ENCODE results near the gene C19orf81. TPM values are rescaled to one million over a fixed set of nuclear protein-coding genes. Genes with fewer than 3 reads are reported as not detected.
A peak's percentile ranks its signal among the peaks of the same experiment; 100 is the strongest.

Gene C19orf81
- total and polyA plus RNA-seq, 2 experiments from 2014 or later = 1.6 TPM; not detected in 1

DNA sequence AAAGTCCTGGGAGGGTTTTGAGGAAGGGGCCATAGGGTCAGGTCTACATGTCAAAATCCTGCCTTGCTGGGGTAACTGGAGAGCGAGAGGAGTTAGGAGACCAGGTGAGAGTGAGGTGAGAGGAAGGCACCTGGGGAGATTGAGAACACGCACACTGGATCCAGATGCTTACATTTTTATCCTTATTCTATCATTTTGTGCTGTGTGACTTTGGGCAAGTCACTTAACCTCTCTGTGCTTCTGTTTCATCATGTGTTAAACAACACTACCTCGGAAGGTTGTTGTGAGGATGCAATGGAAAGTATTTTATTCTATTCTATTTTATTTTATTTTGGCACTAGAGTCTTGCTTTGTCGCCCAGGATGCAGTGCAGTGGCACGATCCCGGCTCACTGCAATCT is 3.5 kb downstream of the C19orf81 start:
- Histone ChIP-seq H3F3A (ENCODE audit: insufficient read depth) (peaks cover 6% of the 10 kb centered on the region; the same call in 1 of the 2 replicates), H3K27ac (no peak overlapping the region), H3K27me3 (replicated peaks; ENCODE audit: insufficient read depth) (peaks cover 11% of the 10 kb centered on the region), H3K9ac (no peak overlapping the region), H3K36me3 (ENCODE audit: low read depth) (no peaks in the 10 kb centered on the region), H2AFZ (no peak overlapping the region), H3K4me3 (no peak overlapping the region), H3K9me2 (ENCODE audit: insufficient read depth) (no peaks in the 10 kb centered on the region), H3K79me2 (ENCODE audit: insufficient read depth) (no peaks in the 10 kb centered on the region), H3K4me1 (ENCODE audit: insufficient read depth) (no peaks in the 10 kb centered on the region), H3K9me3 (ENCODE audit: low read depth) (no peaks in the 10 kb centered on the region), H3K4me2 (ENCODE audit: unreplicated experiment) (no peak overlapping the region), H4K20me1 (ENCODE audit: insufficient read depth) (no peaks in the 10 kb centered on the region)
- in situ Hi-C loops (cut with MboI) = no loop called here
- WGBS, 2 experiments (ENCODE audit: low coverage in 1 of 2, low lambda C conversion rate in 2 of 2, missing lambda C conversion rate in 2 of 2) = 36 to 44% methylated on average over 6 of the region's 6 CpGs
- no peak for DNase-seq
- TF ChIP-seq EZH2 (IDR thresholded peaks at IDR 0.05; ENCODE audit: insufficient read depth, poor library complexity, severe bottlenecking) = no peak
- no peak for TF ChIP-seq EZH2phosphoT487 (IDR thresholded peaks at IDR 0.05; ENCODE audit: insufficient read depth, low read depth)

DNA sequence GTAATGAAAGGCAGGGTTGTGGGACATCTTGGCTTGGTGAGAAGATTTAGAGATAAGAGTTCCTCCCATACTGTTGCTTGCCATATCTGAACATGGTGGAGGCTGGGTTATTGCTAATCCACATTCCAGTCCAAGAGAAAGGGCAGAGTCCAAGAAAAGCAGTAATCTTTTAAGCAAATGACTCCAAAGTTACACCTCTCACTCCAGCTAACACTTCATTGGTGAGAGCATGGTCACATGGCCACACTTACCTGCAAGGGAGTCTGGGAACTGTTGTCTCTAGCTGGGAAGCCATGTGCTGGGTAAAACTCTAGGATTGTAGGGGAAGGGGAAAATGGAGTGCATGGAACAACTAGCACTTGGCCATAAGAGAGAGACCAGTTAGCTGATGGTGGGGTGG is 5.6 kb downstream of the C19orf81 start:
- no peaks in the 10 kb centered on the region for H3K79me2 ChIP-seq (ENCODE audit: insufficient read depth)
- H4K20me1 ChIP-seq (ENCODE audit: insufficient read depth) = no peaks in the 10 kb centered on the region
- DNase-seq = no peak
- no peaks in the 10 kb centered on the region for H3K36me3 ChIP-seq (ENCODE audit: low read depth)
- no peak overlapping the region for H3K4me3 ChIP-seq
- no peaks in the 10 kb centered on the region for H3K4me1 ChIP-seq (ENCODE audit: insufficient read depth)
- H3F3A ChIP-seq (ENCODE audit: insufficient read depth) = peaks cover 7% of the 10 kb centered on the region; the same call in 1 of the 2 replicates
- H3K9ac ChIP-seq = no peak overlapping the region
- H3K9me3 ChIP-seq (ENCODE audit: low read depth) = no peaks in the 10 kb centered on the region
- in situ Hi-C loops (cut with MboI) = no loop called here
- H3K4me2 ChIP-seq (ENCODE audit: unreplicated experiment) = no peak overlapping the region
- no peak overlapping the region for H3K27ac ChIP-seq
- no peaks in the 10 kb centered on the region for H3K9me2 ChIP-seq (ENCODE audit: insufficient read depth)
- H3K27me3 ChIP-seq (replicated peaks; ENCODE audit: insufficient read depth) = peaks cover 11% of the 10 kb centered on the region
- TF ChIP-seq EZH2phosphoT487 (IDR thresholded peaks at IDR 0.05; ENCODE audit: insufficient read depth, low read depth) = no peak
- TF ChIP-seq EZH2 (IDR thresholded peaks at IDR 0.05; ENCODE audit: insufficient read depth, poor library complexity, severe bottlenecking) = no peak
- H2AFZ ChIP-seq = no peak overlapping the region

DNA sequence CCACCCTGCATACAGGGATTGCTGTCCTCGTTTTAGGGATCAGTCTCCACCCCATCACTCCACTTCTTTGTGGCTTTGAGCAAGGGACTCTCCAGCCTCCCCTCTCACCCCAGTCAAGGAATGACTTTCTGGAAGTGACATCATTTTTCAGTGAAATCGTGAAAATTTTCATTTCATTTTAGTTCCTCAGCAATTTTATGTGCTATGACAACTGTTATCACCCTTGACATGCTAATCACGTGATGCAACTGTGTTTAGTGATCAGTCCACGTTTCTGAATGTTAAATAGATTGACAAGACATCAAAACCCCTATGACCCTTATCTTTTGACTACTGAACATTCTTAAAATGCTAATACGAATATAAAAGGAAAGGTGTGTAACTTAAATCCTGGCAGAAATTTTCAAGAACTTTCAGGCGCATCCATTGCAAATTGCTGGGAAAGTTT is 8.0 kb downstream of the C19orf81 start:
- Histone ChIP-seq H3K79me2 (ENCODE audit: insufficient read depth) (no peaks in the 10 kb centered on the region), H3K27me3 (replicated peaks; ENCODE audit: insufficient read depth) (peaks cover under 1% of the 10 kb centered on the region), H3K4me3 (no peak overlapping the region; the same call in 1 of the 2 replicates), H3K27ac (peak overlapping the region; percentile 78), H3K9me2 (ENCODE audit: insufficient read depth) (no peaks in the 10 kb centered on the region), H3K4me2 (ENCODE audit: unreplicated experiment) (no peak overlapping the region), H3K9me3 (ENCODE audit: low read depth) (no peaks in the 10 kb centered on the region), H4K20me1 (ENCODE audit: insufficient read depth) (no peaks in the 10 kb centered on the region), H3F3A (ENCODE audit: insufficient read depth) (peaks cover 7% of the 10 kb centered on the region; the same call in 1 of the 2 replicates), H3K4me1 (ENCODE audit: insufficient read depth) (no peaks in the 10 kb centered on the region), H3K36me3 (ENCODE audit: low read depth) (no peaks in the 10 kb centered on the region), H3K9ac (no peak overlapping the region), H2AFZ (peak overlapping the region; percentile 82; the same call in 1 of the 2 replicates)
- in situ Hi-C loops (cut with MboI) = no loop called here
- 36 to 39% methylated on average over 6 of the region's 6 CpGs for WGBS, 2 experiments (ENCODE audit: low coverage in 1 of 2, low lambda C conversion rate in 2 of 2, missing lambda C conversion rate in 2 of 2)
- DNase-seq = no peak
- no peak for TF ChIP-seq EZH2 (IDR thresholded peaks at IDR 0.05; ENCODE audit: insufficient read depth, poor library complexity, severe bottlenecking)
- TF ChIP-seq EZH2phosphoT487 (IDR thresholded peaks at IDR 0.05; ENCODE audit: insufficient read depth, low read depth) = no peak

DNA sequence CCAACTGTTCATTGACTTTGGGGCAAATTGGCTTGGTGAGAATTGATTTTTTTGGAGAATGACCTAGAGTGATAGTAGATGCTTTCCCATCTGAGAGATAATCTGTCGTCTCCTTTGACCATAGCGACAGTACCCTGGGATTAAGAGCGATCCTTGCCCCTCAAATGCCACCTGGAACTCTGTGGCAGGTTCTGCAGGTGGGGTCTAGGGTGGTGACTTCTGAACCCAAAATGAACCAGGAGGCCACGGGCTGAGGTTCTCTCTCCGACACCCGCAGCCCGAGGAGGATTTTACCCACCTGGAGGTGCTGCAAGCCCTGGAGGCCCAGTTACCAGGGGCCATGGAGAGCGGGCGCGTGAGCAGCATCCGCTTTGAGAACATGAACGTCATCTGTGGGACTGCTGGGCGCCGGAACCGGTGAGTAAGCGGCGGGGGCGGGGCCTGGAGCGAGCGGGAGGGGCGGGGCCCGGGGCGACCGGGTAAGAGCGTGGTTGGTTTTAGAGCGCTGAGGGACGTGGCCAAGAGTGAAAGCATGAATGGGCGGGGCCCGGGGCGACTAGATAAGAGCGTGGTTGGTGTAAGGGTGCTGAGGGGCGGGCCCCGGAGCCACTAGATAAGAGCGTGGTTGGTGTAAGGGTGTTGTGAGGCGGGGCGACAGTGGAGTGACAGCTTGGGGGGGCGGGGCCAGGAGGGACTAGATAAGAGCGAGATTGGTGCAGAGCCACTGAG is 8.6 kb downstream of the C19orf81 start:
- Histone ChIP-seq H3K9me3 (ENCODE audit: low read depth) (no peaks in the 10 kb centered on the region), H3K4me2 (ENCODE audit: unreplicated experiment) (peak overlapping the region; percentile 79), H4K20me1 (ENCODE audit: insufficient read depth) (no peaks in the 10 kb centered on the region), H3K4me3 (peak overlapping the region; percentile 65), H3K4me1 (ENCODE audit: insufficient read depth) (no peaks in the 10 kb centered on the region), H3F3A (ENCODE audit: insufficient read depth) (peaks cover 7% of the 10 kb centered on the region; the same call in 1 of the 2 replicates), H3K9me2 (ENCODE audit: insufficient read depth) (no peaks in the 10 kb centered on the region), H3K9ac (peak overlapping the region; percentile 67), H3K27me3 (replicated peaks; ENCODE audit: insufficient read depth) (no peaks in the 10 kb centered on the region; the same call in 1 of the 2 replicates), H3K79me2 (ENCODE audit: insufficient read depth) (no peaks in the 10 kb centered on the region), H3K36me3 (ENCODE audit: low read depth) (no peaks in the 10 kb centered on the region), H2AFZ (peak overlapping the region; percentile 83), H3K27ac (peak overlapping the region; percentile 78)
- DNase-seq = peak; percentile 99
- 2% methylated on average over 14 to 38 of the region's 38 CpGs for WGBS, 2 experiments (ENCODE audit: low coverage in 1 of 2, low lambda C conversion rate in 2 of 2, missing lambda C conversion rate in 2 of 2)
- in situ Hi-C loops (cut with MboI) = no loop called here
- TF ChIP-seq EZH2phosphoT487 (IDR thresholded peaks at IDR 0.05; ENCODE audit: insufficient read depth, low read depth) = no peak
- no peak for TF ChIP-seq EZH2 (IDR thresholded peaks at IDR 0.05; ENCODE audit: insufficient read depth, poor library complexity, severe bottlenecking)

All from GM23248 (cell line).